HG03342 (cell line): ENCODE results near the gene BCKDHB.

Experiments
- ATAC-seq: cut with Tn5 transposase; IDR thresholded peaks from one replicate; pipeline ENCODE4 v1.9.1; 2021; ENCODE audit warnings: mild to moderate bottlenecking, moderate library complexity; ENCODE audit not compliant: unreplicated experiment

The BCKDHB gene

DNA sequence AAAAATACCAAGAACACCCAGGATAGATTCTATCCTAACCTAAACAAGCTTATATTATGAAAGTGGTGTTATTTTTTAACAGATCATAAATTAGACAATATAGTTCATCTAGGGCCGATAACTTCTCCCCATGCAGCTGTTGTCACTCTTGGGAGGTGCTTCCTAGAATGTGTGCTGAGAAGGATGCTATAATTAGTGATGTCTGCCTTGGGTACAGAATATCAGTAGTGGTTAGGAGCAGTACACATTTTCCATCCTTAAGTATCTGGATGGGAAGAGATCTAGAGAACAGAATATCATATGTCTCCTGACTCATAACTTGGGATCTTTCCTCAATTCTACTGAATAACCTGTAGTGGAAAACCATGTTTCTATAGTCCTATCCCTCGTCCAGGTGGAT, 214.5 kb downstream of the BCKDHB start:
- no peak for ATAC-seq

DNA sequence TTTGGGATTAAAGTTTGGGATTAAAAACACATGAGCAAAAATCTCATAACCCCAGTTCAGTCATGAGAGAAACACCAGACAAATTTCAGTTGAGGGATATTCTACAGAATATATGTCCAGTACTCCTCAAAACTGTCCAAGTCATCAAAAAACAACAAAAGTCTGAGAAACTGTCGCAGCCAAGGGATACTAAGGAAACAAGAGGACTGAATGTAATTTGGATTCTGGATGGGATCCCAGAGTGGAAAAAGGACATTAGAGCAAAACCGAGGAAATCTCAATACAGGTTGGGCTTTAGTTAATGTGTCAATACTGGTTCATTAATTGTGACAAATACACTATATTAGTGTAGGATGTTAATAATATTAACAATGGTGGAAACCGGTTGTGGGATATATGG, 219.3 kb downstream of the BCKDHB start:
- no peak for ATAC-seq

DNA sequence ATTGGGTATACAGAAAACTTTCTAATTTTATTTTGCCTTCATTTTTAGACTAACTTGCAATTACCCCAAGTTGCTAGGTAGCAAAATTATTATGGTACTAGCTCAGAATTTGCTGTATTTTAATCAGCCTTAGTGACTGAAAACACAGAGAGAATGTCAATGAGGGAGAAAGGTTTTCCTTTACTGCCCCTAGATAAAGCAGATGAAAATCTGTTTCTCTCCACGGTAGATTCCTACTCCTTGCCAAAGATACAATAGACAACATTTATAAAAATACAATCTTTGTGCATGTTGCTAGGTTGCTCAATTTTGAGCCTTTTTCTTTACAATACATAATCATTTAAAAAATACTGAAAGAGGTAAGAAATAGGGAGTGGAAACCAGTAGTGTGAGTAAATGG, 222.2 kb downstream of the BCKDHB start:
- ATAC-seq: no peak

DNA sequence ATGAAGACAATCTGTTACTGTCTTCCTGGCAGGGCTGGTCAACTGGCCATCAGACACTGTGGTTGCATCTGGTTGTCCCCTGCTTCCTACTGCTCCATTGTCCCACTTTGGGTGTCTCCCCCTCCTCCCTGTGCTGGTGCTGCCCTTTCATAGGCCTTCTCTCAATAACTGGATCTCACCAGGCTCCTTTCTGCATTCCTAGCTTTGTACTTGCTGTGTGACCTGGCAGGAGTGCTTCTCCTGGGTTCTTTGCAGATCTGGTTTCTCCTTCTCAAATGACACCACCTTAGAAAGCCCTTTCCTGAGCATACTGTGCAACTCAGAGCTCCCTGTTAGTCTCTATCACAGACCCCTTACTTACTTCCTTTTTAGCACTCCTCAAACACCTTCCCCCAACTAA, 223.0 kb downstream of the BCKDHB start:
- no peak for ATAC-seq

DNA sequence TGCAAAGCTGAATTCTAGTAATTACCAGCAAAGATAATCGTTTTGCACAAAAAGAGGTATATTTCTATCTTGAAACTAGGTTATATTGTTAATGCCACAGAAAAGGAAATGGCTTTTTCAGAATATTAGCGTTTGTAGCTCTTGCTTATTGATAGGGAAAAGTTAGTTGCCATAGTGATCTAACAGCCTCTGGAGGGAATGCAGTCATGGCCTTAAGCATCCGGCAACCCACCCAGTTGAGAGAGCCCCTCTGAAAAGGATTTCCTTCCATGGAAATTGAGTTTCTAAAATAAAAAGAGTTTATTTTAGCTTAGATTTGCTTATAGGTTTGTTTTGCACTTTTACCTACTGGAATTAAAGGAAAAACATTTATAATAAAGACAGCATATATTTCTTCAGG, 224.5 kb downstream of the BCKDHB start:
- ATAC-seq: no peak

DNA sequence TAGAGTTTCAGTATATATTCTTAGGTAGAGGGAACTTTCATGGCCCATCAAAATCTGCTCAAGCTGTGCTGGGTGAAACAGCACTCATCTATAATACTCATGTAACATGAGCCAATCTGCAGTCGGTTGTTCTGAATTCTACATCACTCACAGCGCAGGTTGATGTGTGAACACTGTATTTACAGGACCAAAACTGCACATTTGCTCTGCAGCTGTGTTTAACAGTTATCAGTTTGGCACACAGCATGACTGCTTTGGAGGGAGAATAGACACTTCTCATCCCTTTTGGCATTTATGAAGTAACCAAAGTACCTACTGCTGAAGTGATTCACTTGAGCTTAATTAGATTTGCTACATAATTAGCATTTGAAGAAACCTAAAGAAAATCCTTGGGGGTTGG, 225.1 kb downstream of the BCKDHB start:
- no peak for ATAC-seq

DNA sequence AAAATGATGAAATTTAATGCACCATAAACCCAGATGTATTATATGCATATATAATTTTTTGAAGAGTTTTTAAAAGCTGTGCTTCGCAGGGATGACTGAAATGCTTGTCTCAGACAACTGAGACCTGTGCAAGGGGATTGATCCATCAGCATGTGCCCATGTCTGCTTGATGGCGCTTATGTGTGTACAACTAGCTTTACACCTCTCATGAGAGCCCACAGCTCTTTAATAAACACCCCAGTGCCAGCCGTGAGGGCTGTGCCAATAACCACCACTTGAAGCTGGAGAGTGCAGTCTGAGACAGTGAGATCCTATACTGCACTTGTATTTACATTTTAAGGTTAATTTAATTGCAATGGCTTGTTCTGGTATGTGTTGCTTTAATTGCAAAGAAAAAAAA, 225.5 kb downstream of the BCKDHB start:
- ATAC-seq: no peak

DNA sequence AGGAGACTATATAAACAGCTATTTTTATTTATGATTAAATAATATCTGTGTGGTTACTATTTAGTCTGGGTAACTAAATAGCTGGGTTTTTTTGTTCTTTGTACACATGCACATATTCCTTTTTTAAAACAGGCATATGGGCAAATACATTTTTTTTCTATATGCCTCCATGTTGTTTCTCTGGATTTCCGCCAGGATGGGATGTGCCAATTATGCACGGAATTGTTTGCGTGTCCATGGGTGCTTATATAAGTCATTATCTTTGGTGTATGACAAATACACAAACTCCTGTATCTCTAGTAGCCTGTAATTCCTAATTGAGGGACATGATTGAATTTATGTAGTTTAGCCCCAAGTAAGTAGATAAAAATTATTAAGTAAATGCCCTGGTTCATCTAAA, 226.9 kb downstream of the BCKDHB start:
- ATAC-seq: no peak

DNA sequence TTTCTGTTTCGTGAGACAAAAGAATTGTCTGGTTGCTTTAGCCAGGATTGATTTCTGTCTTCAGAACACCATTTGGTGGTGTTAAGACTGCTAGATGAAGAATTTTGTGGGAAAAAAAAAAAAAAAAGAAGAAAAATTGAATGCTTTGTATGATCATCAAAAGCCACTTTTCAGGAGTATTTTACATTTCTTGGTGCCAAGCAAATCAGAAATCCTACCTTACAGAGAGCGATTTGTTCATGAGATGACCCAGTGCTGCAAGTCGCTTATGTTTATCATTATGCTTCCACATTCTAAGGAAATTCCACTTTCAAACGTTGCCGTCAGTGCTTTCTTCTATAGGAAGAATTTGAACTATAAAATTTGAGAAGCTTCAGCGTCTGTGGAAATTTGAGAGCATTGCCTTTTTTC, 228.7 kb downstream of the BCKDHB start:
- no peak for ATAC-seq

DNA sequence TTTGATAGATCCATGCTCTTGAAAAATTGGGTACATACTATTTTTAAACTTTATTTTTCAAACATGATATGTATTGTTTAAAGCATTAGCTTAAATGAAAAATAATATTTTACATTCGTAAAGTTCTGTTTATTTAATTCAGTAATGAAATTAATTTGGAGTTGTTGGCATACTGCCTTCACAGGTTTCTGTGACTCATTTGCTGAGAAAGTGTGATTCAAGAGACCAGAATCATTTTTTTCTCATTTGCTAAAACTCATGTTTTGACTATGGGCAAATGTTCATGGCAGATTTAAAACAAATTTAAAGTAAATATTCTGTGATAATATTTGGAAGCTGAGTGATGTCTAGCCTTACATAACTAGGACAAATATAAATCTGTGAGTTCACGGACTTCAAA, 230.4 kb downstream of the BCKDHB start:
- ATAC-seq: no peak

DNA sequence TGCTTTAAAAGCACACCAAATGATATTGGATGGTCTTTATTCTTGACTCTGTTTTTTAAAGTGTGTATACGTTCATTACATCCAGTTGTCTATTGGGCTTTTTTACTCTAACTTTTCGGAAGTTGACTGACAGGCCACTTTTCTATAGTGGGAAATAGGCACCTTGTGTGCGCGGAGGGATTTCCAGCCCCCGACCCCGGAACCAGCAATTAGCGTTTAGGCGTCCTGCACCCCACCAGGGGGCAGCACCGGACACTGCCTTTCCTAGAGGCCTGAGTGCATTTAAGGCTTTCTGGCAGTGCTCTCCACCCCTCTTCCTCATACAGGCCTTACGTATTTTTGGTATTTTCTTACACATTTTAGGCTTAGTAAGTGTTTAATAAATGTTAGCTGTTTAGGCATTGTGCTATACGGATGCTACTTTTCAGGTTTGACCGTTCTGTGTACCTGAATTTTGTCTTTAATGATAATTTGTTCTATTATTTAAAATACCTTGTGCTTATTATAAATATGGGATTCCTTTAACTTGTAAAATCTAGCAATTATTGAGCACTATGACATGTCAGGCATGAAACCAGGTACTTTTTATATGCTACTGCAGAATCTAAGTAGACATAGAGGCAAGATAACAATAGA, 231.8 kb downstream of the BCKDHB start:
- ATAC-seq: peak; percentile 88

DNA sequence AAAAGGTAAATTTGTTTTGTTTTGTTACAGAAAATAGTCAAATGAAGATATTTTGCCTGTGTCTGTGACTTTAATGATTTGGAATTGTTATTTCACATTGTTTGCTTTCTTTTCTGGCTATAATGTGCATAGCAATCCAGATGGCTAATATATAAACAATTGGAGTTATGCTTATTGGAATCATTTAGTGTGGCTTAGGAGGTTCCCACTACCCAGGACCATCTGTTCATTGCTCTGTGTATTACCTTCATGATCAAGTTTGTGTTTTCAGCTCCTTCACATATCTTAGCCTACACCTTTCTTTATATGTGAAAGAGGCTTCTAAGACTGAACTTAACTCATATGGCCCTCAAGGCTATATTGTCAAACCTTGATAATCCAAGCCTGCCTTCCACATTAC, 232.9 kb downstream of the BCKDHB start:
- ATAC-seq: no peak

DNA sequence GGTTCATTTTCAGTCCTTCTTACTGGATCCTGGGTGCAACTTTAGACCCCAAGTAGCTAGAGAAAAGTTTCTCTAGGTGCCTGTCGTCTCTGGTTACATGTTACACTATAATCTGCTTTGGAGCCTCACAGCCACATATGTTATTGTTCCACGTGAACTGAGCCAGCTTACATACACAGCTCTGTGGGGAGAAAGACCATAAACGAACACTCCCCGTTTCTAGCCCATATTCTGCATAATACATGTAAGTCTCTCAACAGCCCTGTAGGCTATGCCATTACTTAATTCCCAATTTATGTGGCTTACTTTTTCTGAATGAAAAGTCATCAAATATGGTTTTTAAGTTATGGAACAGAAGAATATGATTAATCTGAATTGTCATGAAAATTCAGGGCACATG, 233.8 kb downstream of the BCKDHB start:
- ATAC-seq: no peak

DNA sequence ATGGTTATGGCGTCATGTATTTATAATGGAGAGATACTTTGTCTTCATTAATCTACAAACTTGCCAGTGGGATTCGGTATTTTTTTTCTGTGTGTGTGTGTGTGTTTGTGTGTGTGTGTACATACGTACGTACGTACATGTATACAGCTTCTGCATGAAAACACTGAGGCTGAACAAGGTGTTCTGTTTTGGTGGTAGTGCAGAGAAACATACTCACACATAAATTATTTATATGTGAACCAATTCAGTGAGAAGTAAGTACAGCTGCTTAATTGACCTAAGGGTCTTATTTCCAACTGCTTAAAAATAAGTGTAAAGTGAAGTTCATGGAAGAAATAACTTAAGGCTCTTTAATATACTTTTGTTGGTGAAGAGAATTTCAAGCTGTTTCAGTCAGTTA, 234.2 kb downstream of the BCKDHB start:
- ATAC-seq: no peak

DNA sequence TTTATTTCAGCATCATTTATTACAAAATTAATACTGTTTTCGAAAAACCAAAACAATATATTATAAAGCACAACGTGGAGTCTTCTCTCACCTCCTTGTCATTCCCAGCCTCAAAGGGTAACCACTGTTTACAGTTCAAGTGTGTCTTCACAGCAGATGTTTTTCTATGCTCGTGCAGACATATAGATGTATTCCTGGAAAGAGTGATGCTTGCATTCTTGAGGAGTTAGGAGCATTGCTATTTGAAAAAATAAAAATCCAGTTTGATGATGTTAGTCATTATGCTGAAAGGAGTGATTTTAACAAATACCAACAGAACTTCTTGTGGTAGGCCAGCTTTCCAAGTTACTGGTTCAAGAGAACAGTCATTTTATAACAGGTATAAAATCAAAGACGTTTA, 234.9 kb downstream of the BCKDHB start:
- ATAC-seq: no peak

DNA sequence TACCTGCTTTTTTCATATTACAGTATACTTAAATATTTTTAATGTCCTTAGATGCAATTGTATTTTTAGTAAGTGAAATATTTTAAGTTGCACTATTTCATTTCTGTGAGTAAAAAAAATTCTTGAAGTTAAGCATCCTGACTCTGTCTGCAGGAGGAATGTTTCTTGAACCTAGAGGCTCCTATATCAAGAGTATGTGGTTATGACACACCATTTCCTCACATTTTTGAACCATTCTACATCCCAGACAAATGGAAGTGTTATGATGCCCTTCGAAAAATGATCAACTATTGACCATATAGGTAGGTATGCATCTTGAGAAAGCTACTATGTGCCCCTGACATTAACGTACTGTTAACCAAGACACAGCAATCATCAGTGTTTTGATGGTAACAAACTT, 237.0 kb downstream of the BCKDHB start:
- ATAC-seq: no peak

DNA sequence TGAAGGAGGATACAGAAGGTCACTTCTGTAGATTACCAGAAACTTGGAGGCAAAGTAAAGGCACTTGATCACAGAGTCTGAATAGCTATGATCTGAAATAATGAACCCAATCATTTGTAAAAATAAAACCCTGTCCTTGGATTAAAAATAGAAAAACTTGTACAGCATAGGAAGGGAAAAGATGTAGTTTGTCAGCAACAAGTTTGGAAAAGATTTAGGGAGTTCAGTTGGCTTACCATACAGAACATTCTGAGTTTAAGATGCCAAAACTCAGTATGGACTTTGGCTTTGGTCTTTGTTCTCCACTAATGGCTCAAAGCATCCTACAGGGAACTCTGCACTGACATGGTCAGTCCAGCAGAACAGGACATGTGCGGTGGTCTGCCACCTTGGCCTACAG, 240.6 kb downstream of the BCKDHB start:
- ATAC-seq: no peak

DNA sequence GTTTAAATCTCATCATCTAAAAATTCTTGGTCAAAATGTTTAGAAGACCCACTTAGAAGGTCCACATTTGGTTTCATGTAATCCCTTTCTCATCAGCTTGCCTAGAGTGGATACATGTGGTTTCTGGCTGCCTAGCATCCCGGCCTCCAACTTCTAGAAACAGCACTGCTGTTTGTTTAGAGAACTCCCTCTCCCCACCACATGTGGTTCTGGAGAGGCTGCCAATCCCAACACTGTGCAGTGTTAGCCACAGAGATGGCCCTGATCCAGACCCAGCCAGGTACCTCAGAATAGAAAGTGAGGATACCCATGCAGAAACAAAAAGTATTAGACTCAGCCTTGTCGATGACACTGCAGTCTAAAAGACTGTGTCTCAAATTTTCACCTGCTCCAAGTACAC, 241.8 kb downstream of the BCKDHB start:
- no peak for ATAC-seq

DNA sequence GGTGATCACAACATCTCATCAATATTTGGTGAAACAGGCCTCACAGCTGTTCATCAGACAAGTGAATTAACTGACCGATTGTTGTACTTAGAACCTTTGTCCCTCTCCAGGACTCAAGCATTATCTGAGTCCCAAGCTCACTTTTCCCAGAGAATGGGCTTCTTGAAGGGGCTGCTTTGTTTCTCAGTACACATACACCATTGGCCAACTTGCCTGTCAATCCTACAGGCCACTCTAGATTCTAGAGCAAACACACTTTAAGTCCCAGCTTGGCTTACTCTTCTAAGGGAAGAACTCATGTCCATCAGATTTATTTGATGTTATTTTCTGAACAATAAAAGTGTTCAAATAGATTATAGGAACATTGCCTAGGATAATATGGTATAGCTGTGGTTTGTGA, 249.5 kb downstream of the BCKDHB start:
- ATAC-seq: no peak

DNA sequence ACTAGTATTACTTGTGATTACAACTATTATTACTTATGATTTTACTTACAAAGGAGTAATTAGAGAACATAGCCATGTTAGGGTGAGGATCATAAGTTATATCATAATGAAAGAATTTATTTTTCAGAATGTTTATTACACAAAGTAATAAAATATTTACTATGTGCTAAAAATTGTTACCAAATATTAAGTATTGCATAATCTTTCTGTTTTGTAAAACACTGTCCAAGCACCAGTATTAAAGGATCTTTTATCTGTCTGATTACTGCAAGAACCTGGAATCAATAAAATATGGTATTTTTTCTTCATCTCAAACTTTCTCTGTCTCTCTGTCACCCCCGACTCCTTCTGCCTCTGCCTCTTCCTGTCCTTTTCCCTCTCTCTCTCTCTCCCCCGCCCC, 250.1 kb downstream of the BCKDHB start:
- no peak for ATAC-seq

DNA sequence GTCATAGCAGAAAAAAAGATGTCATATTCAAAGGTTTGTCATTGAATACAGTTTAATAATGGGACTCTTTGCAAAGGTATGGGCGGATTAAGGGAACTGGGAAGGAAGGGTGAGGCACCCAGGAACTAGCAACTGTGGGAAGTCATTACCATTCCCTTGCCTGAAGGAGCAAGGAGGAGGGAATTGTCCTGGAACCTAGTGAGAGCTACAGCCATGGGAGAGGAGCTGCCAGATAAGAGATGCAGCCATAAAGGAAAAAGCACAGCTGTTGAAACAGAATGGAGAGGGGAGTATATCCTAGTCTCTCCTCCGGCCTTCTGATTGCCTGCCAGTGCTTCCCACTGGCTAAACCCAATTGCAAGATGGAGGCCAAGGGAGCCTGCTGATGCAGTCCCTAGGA, 250.6 kb downstream of the BCKDHB start:
- ATAC-seq: no peak

DNA sequence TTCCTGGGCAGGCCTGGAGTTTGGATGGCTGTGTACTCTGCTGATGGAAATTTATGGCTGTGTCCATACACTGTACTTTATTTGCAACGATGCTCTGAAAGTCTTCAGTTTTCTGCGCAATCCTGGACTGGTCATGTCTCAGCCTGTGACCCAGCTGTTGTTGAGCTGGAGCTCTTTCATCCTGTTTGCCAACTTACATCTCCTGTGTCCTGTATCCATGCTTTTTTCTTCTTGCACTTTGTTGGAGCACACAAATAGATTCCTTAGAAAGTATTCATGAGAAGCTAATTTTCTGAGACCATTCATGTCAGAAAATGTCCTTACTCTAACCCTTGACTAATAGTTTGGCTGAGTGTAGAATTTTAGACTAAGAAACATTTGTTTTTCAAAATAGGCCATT, 251.2 kb downstream of the BCKDHB start:
- ATAC-seq: no peak

DNA sequence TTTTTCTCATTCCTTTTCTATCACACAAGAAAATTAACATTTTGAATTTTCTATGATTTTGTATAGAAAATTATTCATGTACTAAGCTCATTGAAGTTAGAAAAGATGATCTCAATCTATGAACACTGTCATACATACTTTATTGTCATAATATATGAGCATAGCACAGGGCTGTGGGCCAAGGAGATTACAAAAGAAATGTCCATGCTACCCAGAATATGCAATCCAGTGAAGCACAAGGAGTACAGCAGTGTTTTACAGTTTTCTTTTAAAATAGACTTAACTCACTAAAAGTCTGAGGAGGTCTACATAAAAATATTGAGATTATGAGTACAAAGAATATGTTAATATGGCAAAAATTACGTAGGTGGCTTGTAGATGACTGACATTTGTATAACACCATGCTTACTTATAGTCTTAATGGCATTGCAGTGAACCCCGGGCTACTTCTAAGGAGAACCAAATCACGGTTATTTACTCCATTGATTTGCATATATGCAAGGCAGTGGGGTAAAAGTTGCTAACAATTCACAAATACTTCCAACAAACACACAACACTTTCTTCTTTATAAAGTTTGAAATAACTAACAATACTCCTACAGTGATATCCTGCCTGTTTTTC, 257.1 kb downstream of the BCKDHB start:
- no peak for ATAC-seq
